Renal pelvis (tissue), 4 donors: Measurements from ENCODE around the gene RERE. TPM values are rescaled to one million over a fixed set of nuclear protein-coding genes. Genes with fewer than 3 reads are reported as not detected.

ENCODE experiments used
- DNase-seq: peaks from one replicate; pipeline ENCODE4 v3.0.0-alpha.2; 2013
- polyA plus RNA-seq, 3 donors: library from polyadenylated mRNA; unstranded; fragments of 120-200 nt; gene quantifications; one replicate each; pipeline ENCODE4 v1.2.1, GENCODE V29; 2013; ENCODE audit not compliant: insufficient read length in 3 of 3

The RERE gene
- polyA plus RNA-seq, 3 donors, result 142 to 161 (median 146) TPM

DNA sequence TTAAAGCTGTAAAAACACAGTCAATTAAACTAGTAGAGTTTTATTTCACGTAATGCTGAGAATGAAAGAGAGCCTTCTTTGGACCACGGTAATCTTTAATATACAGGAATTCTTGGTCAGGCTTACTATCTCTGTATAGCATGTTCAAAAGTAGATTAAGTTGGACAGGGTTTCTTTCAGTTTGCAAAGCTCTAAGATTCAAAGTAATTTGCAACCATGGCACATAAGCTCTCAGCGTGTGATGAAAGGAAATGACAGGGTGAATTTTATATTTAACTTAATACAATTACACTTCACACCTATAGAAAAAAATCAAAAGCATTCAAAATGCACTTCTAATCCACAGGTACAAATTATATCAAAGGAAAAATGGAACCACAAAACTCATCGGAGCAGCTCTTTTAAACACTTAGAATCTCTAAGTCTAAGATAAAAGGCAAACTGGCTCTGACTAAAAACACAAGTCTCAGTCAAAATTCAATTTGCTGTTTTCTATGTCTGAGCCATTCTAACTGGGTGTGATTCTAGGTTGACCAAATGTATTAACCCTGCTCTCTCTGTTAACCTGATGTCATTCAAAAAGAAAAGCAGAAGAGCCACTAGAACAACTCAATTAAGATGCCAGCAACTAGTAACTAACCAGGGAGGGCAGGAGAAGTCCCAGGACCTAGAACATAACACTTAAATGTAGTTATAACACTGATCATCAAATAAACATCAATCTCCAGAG lies 147.7 kb downstream of the RERE start:
- DNase-seq, result no peak

DNA sequence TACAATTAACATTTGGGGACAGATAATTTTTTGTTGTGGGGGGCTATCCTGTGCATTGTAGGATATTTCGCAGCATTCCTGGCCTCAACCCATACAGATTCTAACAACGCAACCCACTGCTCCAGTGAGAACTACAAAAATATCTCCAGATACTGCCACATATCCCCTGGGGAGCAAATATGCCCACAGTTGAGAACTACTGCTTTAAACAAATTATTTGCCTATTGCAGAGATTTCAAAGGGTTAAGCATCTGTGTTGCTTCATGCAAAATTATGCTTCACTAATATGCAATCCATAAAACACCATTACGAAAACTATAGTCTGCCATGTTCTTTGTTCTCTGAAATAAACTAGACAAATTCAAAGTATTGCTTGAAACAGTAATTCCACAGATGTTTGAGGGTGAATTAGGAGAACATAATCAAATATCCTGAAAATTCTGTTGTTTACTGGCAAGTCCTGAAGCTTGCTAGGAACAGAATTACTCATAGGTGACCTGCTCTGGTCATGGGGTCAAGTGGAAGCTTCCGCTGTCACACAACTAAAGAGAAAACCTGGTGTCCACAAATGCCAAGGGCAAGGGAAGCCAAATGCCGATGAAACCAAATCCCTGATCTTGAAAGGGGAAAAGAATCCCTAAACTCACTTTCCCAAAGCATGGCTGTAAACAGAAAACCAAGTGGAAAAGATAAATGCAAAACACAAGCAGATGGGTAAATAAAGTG lies 149.4 kb downstream of the RERE start:
- DNase-seq, result no peak

DNA sequence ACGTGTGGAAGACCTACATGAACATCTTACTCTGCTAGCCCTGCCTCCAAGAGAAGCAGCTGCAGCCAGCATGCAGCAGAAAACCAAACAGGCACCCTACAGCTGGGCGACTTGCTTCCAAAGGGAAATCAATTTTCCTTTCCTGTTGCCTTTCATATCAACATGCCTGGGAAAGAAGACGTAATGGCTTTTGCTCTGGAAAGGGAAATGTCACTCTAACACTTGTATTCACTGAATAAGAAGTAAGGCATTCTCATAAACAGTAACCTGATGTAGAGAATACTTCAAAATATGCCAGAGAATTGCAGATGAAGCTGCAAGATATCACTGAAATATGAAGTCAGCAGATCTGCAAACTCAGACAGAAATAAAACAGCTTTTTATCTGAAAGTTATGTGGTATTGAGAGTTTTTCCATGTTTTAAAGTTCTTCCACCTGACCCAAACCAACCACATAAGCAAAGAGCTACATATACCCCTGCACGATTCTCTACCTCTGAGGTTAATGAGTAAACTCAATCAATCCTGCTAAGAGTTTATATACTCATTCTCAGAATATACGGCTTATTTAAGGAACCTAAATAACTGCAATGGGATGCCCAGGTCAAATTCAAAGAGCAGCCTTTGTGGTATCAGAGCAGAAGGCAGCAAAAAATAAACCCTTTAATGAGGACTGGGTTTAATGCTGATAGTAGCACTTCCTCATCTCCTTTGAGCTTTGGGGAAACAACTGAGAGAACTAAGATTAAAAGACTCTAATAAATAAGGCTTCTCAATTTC lies 150.9 kb downstream of the RERE start:
- no peak for DNase-seq

DNA sequence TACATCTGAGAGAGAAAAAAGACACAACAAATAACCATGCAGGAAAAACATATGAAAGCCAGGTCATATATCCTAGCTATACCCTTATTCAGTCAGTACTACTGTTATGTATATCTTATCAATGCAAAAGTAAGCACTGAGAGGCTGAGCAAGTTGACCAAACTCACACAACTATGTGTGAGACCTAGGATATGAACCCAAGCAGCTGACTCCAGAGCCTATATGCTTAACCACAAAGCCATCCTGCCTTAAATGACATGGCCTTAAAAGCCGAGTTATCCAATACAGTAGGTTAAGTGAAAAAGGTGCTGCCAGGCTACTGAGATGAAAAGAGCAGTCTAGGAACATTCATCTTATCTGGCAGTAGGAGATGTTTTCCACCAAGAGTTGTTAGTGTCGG lies 151.6 kb downstream of the RERE start:
- no peak for DNase-seq

DNA sequence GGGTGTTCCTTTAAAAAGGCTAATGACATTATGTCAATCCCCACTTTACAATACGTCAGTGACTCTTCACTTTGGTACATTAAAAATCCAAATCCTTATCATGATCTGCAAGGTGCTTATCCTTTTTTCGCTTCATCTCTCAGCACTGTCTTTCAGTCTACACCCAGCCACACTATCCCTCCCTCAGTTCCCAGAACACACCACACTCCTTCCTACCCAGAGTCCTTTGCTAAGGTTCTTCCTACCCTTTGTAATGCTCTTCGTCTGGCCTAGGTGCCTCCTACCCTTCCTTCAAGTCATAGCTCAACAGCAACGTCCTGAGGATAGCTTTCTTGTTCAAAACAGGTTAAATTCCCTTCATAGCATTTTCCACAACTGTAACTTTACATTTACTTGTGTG lies 152.6 kb downstream of the RERE start:
- DNase-seq, result no peak

DNA sequence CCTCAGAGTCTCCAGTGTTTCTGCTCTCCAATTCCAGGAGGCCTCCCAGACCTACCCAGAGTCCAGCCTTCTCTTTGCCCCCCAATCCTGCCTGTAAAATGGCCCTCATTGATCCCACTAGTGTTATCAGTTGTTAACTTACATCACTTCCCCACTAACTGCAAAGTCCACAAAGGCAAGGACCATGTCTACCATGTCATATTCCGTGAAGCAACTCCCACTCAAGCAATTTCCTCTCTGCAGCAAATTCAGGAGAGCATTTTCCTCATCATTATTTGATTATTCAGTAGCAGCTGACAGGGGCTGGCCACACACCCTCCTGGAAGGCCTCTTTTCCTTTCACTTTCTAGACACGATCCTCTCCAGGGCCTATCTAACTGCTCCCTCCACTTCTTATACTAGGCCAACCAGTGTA lies 153.5 kb downstream of the RERE start:
- DNase-seq, result no peak

DNA sequence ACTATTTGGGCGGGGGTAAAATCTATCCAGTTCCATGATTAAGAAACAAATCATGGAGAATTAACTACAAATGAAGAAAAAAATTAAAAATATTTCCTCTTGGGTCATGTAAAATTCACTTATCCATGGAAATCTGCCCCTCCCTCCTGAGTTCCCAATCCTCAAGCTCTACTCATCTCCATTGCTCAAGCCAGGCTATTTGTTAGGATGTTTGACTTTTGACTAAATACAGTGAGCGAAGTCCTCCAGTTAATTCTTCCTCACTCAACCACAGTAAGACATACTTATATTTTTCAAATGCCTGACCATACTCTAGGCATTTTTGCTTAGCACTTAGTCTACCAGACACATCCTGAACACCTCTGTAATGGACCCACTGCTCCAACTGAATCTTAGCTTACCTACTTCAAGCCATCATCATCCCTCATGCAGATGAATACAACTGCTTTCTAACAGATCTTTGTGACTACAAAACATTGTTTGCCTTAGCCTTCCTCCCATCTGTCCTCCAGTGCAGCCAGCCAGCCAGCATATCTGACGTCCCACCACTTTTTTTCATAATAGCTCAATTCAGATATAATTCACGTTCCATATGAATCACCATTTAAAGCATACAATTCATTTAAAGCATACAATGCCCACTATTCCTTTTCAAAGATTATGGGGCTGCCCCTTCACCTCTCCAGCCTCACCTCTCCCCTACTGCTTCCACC lies 154.2 kb downstream of the RERE start:
- no peak for DNase-seq

DNA sequence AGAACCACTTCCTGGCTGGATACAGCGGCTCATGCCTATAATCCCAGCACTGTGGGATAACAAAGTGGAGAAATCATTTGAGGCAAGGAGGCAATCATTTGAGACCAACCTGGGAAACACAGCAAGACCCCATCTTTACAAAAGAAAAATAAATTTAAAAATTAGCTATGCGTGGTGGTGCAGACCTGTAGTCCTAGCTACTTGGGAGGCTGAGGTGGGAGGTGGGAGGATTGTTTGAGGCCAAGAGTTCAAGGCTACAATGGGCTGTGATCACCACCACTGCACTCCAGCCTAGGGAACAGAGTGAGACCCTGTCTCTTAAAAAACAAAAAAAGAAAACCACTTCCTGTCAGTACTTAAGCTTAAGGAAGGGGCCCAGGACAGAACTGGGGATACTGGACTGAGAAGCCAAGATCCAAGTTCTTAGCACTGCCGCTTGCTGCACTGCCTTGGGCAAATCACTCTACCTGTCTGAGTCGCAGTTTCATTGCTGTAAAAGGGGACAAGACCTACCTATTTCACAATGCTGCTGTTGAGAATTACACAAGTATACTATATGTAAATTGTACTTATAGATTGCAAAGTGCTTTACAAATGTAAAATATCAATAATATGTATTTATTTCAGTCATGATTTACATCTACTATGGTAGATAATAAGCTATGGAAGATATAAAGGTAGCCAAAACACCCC lies 154.9 kb downstream of the RERE start:
- DNase-seq, result no peak

DNA sequence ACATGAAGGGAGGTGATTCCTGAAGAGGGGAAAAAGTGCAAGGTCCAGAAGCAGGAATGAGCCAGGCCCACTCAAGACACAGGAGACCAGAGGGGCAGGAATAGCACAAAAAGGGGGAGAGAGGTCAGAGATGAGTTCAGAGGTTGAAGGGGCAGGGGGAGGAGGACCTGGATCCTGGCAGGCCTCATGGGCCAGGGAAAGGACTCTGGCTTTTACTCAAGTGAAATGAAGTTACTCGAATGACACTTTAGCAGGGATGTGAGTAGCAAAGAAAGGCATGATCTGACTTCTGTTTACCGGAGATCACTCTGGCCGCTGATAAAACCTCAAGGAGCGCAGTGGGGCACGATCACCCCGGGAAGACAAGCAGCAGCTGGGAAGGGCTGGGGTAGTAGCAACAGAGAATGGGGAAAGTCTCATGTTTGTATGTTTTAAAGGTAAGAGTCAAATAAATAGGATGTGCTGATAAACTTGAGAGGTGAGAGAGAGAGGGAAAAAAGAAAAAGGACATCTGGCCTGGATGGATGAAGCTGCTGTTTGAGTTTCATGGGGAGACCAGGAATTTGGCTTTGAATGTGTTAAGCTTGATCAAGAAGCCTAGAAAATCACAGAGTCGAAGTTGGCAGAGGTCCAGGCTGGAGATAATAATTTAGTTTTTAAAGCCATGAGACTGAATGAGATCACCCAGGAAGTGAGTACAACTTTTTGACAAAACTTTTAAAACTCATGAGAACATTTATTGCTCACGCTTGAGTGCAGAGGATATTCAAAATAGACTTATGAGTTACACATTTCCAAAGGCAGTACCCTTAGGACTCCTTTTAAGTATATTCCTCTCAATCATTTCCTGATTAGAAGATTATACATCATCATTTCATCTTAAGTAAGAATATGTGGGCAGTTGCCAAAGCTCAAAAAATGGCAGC lies 156.0 kb downstream of the RERE start:
- no peak for DNase-seq

DNA sequence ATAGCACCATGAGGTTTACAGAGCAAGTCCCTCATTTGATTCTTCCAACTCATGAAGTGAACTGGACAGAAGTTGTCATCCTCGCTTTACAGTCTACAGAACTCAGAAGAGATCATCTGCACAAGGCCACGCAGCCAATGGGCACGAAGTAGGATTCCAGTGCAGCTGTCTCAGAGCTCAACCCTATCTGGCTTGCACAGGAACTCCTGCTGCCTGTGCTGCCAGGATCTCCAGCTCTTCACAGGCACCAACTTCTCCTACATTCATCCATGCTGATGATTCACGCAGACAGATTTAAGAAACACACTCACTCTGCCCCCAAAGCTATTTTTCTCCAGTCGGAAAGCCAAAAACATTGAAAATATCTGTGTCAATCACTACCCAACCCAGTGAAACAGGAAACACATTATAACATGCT lies 157.0 kb downstream of the RERE start:
- DNase-seq, result no peak

DNA sequence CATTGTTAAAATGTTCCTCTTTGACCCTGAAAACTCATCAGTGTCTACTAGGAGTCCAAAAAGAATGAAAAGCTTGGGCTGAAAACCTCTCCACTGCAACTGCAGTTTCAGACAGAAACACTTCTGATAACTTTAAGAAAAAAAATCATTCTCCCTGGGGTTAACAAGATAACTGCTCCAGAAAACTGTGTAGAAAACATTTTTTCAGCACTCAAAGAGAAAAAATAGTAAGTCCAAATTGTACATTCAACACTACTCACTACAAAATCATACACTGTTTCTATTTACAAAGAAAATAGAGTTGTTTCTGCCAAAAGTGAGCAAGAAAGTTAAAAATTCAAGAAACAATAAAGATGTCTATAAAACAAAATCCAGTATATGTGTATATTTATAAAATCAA lies 157.8 kb downstream of the RERE start:
- no peak for DNase-seq

DNA sequence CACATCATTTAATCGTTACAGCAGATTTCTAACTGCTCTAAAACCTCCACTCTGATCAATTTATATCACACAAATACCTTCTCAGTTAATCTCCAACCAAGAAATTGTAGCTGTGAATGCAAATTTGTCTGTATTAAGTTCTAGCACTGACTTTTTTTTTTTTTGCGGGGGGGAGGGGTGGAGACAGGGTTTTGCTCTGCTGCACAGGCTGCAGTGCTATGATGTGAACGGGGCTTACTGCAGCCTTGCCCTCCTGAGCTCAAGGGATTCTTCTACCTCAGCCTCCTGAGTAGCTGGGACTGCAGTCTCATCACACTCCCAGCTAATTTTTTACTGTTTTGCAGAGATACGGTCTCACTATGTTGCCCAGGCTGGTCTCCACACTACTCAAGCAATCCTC lies 163.6 kb downstream of the RERE start:
- DNase-seq, result no peak

DNA sequence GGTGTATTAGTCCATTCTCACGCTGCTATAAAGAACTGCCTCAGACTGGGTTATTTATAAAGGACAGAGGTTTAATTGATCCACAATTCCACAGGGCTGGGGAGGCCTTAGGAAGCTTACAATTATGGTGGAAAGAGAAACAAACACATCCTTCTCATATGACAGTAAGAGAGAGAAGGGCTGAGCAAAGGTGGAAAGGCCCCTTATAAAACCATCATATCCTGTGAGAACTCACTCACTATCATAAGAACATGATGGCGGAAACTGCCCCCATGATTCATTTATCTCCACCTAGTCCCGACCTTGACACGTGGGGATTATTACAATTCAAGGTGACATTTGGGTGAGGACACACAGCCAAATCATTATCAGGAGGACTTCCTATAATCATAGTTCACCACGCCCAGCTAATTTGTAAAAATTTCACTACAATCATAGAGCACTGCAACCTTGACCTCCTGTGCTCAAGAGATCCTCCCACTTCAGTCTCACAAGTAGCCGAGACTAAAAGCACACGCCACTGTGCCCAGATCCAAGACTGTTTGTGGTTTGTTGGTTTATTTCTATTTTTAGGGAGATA lies 164.9 kb downstream of the RERE start:
- no peak for DNase-seq

DNA sequence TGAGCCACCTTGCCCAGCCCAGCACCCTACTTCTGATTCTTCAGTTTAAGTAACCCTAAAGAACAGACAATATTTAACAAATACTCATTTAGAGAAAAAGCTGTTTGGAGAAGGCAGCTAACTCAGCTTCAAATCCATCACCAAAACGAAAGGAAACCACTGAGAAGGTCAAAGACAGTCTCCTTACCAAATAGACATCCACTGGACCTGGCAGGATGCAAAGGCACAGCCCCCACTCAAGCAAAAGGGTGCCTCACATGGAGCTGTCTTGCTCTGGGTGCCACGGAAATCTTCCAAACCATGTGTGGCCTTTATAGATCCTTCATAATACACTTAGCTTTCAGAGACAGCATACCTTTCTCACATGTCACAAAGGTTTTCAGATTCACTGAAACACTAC lies 165.5 kb downstream of the RERE start:
- DNase-seq, result no peak

DNA sequence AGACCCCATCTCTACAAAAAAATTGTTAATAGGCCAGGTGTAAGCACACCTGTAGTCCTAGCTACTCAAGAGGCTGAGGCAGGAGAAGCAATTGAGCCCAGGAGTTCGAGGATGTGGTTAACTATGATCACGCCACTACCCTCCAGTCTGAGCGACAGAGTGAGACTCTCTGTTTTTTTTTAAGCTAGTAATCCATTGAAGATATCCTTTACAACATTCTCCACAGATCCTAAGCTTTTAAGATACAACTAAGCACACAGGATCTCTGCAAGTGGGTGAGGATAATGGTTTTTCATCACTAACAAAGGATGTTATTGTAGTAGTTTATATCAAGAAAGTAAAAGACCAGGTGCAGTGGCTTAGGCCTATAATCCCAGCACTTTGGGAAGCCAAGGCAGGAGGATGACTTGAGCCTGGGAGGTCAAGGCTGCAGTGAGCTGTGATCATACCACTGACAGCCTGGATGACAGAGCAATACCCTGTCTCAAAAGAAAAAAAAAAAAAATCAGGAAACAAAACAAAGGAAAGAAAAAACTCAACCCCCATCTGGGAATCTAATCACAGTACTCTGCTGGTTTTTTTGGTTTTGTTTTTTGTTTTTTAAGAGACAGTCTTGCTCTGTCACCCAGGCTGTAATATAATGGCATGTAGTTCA lies 166.1 kb downstream of the RERE start:
- DNase-seq, result no peak

DNA sequence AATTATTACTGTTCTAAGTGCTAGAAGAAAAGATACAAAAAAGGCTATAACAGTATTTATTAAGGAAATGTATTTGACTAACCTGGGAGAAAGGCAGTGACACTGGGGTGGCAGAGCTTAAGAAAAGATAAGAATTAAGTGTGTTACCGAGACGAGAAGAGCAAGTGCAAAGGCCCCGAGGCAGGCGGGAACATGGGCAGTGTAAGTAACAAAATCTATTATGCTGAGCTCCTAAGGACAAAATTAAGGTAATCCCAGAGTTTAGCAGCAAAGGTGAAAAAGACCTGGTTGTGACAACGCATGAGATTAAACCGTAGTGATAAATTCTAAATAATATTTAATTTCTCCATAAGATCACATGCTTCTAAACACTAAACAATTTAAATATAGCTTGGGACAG lies 167.6 kb downstream of the RERE start:
- no peak for DNase-seq

DNA sequence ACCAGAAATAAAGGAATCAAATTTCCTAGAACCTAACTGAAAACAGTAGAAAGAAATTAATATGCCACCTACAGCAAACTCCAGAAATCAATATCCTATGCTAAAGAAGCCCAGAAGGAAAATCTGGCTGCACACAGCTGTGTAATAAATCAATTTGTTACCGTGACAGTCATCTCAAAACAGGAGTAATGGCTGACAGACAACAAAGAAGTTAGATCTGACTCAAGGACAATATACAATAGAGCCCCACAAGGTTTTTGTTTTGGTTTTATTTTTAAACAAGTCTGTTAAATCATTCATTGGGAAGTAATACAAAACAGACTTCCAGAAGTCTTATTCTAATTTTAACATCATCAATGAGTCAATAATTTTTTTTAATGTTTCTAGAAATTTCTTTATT lies 168.4 kb downstream of the RERE start:
- no peak for DNase-seq

DNA sequence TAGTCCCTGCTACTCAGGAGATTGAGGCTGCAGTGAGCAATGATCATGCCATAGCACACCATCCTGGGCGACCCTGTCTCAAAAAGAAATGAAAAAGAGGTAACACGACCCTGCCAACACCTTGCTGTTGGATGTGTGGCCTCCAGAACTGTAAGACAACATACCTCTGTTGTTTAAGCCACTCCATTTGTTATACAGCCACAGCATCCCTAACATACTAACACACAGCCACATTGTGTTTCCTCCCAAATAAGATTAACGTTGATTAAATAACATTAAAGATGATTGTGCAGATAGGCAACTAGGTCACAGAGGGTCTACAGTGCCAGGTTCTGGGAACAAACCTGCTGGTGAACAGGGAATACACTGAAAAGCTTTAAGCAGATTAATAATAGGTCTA lies 170.4 kb downstream of the RERE start:
- DNase-seq, result no peak

DNA sequence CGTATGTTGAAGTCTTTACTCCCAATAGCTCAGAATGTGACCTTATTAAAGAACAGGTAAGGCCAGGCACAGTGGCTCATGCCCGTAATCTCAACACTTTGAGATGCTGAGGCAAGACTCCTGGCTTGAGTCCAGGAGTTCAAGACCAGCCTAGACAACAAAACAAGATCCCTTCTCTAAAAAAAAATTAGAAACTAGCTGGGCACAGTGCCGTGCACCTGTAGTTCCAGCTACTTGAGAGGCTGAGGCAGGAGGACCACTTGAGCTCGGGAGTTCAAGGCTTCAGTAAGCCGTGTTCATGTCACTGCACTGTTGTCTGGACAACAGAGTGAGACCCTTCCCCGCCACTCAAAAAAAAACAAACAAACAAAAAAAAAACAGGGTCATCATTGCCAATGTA lies 171.3 kb downstream of the RERE start:
- DNase-seq, result no peak
